HepG2 (cell line): ENCODE data around the gene SPIRE1. TPM values are rescaled to one million over a fixed set of nuclear protein-coding genes. Genes with fewer than 3 reads are reported as not detected.

Experiments
- ESRRA ChIP-seq: sonication (generic); formaldehyde crosslinking; IDR thresholded peaks from 2 replicates; pipeline ENCODE4 v1.5.1; 2020; ENCODE audit warnings: mild to moderate bottlenecking, low read depth, missing genetic modification reagents
- ETV5 ChIP-seq: IDR thresholded peaks from 2 replicates; pipeline ENCODE4 v1.6.1; 2018; ENCODE audit warnings: missing biosample characterization, missing genetic modification reagents, inconsistent platforms, borderline replicate concordance
- FOSL2 ChIP-seq: sonication (generic); formaldehyde crosslinking; IDR thresholded peaks from 2 replicates; pipeline ENCODE4 v1.4.0; 2020; ENCODE audit warnings: missing genetic modification reagents
- FOXA3 ChIP-seq: IDR thresholded peaks from 2 replicates; pipeline ENCODE4 v1.6.1; 2016; ENCODE audit warnings: missing genetic modification reagents, missing compliant biosample characterization
- HDAC2 ChIP-seq: sonication (generic); formaldehyde crosslinking; IDR thresholded peaks from 2 replicates; pipeline ENCODE4 v1.4.0; 2020; ENCODE audit warnings: missing genetic modification reagents
- MEF2D ChIP-seq: sonication (generic); formaldehyde crosslinking; IDR thresholded peaks from 2 replicates; pipeline ENCODE4 v1.5.1; 2020; ENCODE audit warnings: mild to moderate bottlenecking, missing genetic modification reagents
- REL ChIP-seq: sonication (generic); formaldehyde crosslinking; conservative IDR thresholded peaks from 2 replicates; pipeline ENCODE4 v1.8.0; 2022; ENCODE audit warnings: mild to moderate bottlenecking, missing genetic modification reagents, moderate library complexity
- SKI ChIP-seq: fragments of 450-650 bp; IDR thresholded peaks from one replicate; pipeline ENCODE4 v1.6.1; 2018; ENCODE audit warnings: mild to moderate bottlenecking; ENCODE audit not compliant: partially characterized antibody
- STAG1 ChIP-seq: sonication (generic); formaldehyde crosslinking; IDR thresholded peaks from 2 replicates; pipeline ENCODE4 v1.4.0; 2020; ENCODE audit warnings: missing genetic modification reagents
- ZBTB42 ChIP-seq: sonication (generic); formaldehyde crosslinking; IDR thresholded peaks from 2 replicates; pipeline ENCODE4 v1.5.0; 2020; ENCODE audit warnings: mild to moderate bottlenecking, missing genetic modification reagents
- ZNF160 ChIP-seq: sonication (generic); formaldehyde crosslinking; IDR thresholded peaks from 2 replicates; pipeline ENCODE4 v1.8.0; 2022; ENCODE audit warnings: mild to moderate bottlenecking, inconsistent platforms, missing genetic modification reagents
- ZNF317 ChIP-seq: sonication (generic); formaldehyde crosslinking; IDR thresholded peaks from 2 replicates; pipeline ENCODE4 v1.5.0; 2020; ENCODE audit warnings: mild to moderate bottlenecking, missing genetic modification reagents
- ZNF337 ChIP-seq: sonication (generic); formaldehyde crosslinking; IDR thresholded peaks from 2 replicates; pipeline ENCODE4 v1.5.1; 2020; ENCODE audit warnings: missing genetic modification reagents, low read depth, mild to moderate bottlenecking, borderline replicate concordance
- ZNF484 ChIP-seq: sonication (generic); formaldehyde crosslinking; IDR thresholded peaks from 2 replicates; pipeline ENCODE4 v1.5.1; 2020; ENCODE audit warnings: mild to moderate bottlenecking, low read depth, missing genetic modification reagents, borderline replicate concordance
- ZNF792 ChIP-seq: IDR thresholded peaks from 2 replicates; pipeline ENCODE4 v1.6.1; 2016
- polyA plus RNA-seq, 8 experiments: library from polyadenylated mRNA; depleted of rRNA in 3 of 8; stranded (reverse) in 7 of 8; unstranded in 1 of 8; fragments of >200 nt; fragmentation: Illumina TruSeq in 4 of 8; extraction: Trizol in 4 of 8; gene quantifications; 2 replicates each; pipeline versions ENCODE4 v1.2.1 to v1.2.3, GENCODE V29; 2011 to 2016; ENCODE audit warnings: low read depth in 4 of 8, missing spikeins in 1 of 8, mixed read lengths in 1 of 8; ENCODE audit not compliant: insufficient read depth in 1 of 8
- total RNA-seq, 5 experiments: library from RNA; depleted of rRNA; stranded (reverse); fragments of >200 nt; fragmentation: Illumina TruSeq; extraction: Trizol; gene quantifications; 2 replicates each; pipeline ENCODE4 v1.2.3, GENCODE V29; 2016; ENCODE audit warnings: low read depth in 1 of 5
- TF ChIP-seq, protein P1 (sequence below): sonication (generic); formaldehyde crosslinking; conservative IDR thresholded peaks from 2 replicates; pipeline ENCODE4 v1.8.0; 2022; ENCODE audit warnings: mild to moderate bottlenecking, moderate library complexity, missing genetic modification reagents
- TF ChIP-seq, protein P2 (sequence below): sonication (generic); formaldehyde crosslinking; IDR thresholded peaks from 2 replicates; pipeline ENCODE4 v1.4.0; 2020; ENCODE audit warnings: low read depth, missing genetic modification reagents
- TF ChIP-seq, protein P3 (sequence below): IDR thresholded peaks from 2 replicates; pipeline ENCODE4 v1.4.0; 2020; ENCODE audit warnings: mild to moderate bottlenecking, missing genetic modification reagents
- TF ChIP-seq, protein P4 (sequence below): sonication (generic); formaldehyde crosslinking; IDR thresholded peaks from 2 replicates; pipeline ENCODE4 v1.4.0; 2020; ENCODE audit warnings: missing genetic modification reagents

SPIRE1 gene
- total and polyA plus RNA-seq, 2 of the 13 experiments (the other 11 are each of a cell fraction or from before 2014, with no cell fraction given), result 9.9 to 21.3 TPM

DNA sequence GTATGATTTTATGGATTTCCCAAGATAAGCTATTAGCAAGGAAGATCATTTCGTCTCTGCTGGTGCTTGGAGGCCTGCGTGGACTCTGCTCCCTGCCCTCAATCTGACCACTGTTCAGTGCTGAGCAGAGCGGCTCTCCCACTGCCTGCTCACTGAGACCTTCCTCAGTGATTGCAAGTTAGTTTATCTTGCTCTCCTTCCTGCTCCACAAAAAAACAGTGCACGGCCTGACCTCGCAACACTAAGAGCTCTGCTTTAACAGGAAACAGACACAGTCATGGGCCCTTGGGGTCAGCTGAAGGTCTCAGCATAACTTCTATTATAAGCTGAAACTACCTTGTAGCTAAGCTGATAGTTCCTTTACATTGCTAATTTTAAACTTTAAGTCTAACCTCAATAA lies 197.0 kb downstream of the SPIRE1 start (continued):
- TF ChIP-seq, protein P1, sequence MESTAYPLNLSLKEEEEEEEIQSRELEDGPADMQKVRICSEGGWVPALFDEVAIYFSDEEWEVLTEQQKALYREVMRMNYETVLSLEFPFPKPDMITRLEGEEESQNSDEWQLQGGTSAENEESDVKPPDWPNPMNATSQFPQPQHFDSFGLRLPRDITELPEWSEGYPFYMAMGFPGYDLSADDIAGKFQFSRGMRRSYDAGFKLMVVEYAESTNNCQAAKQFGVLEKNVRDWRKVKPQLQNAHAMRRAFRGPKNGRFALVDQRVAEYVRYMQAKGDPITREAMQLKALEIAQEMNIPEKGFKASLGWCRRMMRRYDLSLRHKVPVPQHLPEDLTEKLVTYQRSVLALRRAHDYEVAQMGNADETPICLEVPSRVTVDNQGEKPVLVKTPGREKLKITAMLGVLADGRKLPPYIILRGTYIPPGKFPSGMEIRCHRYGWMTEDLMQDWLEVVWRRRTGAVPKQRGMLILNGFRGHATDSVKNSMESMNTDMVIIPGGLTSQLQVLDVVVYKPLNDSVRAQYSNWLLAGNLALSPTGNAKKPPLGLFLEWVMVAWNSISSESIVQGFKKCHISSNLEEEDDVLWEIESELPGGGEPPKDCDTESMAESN (CRISPR knock-in tag), result no peak
- peak; percentile 52; the same call in 1 of the 2 replicates for TF ChIP-seq ESRRA (CRISPR knock-in tag)
- no peak for TF ChIP-seq ZBTB42 (CRISPR knock-in tag)
- peak; percentile 73; the same call in 1 of the 2 replicates for TF ChIP-seq ETV5 (CRISPR knock-in tag)
- TF ChIP-seq, protein P2, sequence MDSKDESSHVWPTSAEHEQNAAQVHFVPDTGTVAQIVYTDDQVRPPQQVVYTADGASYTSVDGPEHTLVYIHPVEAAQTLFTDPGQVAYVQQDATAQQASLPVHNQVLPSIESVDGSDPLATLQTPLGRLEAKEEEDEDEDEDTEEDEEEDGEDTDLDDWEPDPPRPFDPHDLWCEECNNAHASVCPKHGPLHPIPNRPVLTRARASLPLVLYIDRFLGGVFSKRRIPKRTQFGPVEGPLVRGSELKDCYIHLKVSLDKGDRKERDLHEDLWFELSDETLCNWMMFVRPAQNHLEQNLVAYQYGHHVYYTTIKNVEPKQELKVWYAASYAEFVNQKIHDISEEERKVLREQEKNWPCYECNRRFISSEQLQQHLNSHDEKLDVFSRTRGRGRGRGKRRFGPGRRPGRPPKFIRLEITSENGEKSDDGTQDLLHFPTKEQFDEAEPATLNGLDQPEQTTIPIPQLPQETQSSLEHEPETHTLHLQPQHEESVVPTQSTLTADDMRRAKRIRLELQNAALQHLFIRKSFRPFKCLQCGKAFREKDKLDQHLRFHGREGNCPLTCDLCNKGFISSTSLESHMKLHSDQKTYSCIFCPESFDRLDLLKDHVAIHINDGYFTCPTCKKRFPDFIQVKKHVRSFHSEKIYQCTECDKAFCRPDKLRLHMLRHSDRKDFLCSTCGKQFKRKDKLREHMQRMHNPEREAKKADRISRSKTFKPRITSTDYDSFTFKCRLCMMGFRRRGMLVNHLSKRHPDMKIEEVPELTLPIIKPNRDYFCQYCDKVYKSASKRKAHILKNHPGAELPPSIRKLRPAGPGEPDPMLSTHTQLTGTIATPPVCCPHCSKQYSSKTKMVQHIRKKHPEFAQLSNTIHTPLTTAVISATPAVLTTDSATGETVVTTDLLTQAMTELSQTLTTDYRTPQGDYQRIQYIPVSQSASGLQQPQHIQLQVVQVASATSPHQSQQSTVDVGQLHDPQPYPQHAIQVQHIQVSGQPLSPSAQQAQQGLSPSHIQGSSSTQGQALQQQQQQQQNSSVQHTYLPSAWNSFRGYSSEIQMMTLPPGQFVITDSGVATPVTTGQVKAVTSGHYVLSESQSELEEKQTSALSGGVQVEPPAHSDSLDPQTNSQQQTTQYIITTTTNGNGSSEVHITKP (CRISPR knock-in tag), result no peak
- TF ChIP-seq, protein P3, sequence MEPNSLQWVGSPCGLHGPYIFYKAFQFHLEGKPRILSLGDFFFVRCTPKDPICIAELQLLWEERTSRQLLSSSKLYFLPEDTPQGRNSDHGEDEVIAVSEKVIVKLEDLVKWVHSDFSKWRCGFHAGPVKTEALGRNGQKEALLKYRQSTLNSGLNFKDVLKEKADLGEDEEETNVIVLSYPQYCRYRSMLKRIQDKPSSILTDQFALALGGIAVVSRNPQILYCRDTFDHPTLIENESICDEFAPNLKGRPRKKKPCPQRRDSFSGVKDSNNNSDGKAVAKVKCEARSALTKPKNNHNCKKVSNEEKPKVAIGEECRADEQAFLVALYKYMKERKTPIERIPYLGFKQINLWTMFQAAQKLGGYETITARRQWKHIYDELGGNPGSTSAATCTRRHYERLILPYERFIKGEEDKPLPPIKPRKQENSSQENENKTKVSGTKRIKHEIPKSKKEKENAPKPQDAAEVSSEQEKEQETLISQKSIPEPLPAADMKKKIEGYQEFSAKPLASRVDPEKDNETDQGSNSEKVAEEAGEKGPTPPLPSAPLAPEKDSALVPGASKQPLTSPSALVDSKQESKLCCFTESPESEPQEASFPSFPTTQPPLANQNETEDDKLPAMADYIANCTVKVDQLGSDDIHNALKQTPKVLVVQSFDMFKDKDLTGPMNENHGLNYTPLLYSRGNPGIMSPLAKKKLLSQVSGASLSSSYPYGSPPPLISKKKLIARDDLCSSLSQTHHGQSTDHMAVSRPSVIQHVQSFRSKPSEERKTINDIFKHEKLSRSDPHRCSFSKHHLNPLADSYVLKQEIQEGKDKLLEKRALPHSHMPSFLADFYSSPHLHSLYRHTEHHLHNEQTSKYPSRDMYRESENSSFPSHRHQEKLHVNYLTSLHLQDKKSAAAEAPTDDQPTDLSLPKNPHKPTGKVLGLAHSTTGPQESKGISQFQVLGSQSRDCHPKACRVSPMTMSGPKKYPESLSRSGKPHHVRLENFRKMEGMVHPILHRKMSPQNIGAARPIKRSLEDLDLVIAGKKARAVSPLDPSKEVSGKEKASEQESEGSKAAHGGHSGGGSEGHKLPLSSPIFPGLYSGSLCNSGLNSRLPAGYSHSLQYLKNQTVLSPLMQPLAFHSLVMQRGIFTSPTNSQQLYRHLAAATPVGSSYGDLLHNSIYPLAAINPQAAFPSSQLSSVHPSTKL, result peak; percentile 58
- peak; percentile 35; the same call in 1 of the 2 replicates for TF ChIP-seq HDAC2
- TF ChIP-seq, protein P4, sequence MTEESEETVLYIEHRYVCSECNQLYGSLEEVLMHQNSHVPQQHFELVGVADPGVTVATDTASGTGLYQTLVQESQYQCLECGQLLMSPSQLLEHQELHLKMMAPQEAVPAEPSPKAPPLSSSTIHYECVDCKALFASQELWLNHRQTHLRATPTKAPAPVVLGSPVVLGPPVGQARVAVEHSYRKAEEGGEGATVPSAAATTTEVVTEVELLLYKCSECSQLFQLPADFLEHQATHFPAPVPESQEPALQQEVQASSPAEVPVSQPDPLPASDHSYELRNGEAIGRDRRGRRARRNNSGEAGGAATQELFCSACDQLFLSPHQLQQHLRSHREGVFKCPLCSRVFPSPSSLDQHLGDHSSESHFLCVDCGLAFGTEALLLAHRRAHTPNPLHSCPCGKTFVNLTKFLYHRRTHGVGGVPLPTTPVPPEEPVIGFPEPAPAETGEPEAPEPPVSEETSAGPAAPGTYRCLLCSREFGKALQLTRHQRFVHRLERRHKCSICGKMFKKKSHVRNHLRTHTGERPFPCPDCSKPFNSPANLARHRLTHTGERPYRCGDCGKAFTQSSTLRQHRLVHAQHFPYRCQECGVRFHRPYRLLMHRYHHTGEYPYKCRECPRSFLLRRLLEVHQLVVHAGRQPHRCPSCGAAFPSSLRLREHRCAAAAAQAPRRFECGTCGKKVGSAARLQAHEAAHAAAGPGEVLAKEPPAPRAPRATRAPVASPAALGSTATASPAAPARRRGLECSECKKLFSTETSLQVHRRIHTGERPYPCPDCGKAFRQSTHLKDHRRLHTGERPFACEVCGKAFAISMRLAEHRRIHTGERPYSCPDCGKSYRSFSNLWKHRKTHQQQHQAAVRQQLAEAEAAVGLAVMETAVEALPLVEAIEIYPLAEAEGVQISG (CRISPR knock-in tag), result peak; percentile 51; the same call in 1 of the 2 replicates
- TF ChIP-seq FOXA3 (CRISPR knock-in tag), result 0 out of 2 replicates have a peak, but pooled peaks have one; percentile 19
- TF ChIP-seq SKI, result no peak
- TF ChIP-seq ZNF792 (CRISPR knock-in tag), result peak; percentile 56; the same call in 1 of the 2 replicates
- no peak for TF ChIP-seq STAG1 (CRISPR knock-in tag)
- TF ChIP-seq FOSL2 (CRISPR knock-in tag), result no peak
- TF ChIP-seq ZNF317, result peak; percentile 79; the same call in 1 of the 2 replicates
- no peak for TF ChIP-seq REL (CRISPR knock-in tag)
- 0 out of 2 replicates have a peak, but pooled peaks have one; percentile 51 for TF ChIP-seq ZNF337 (CRISPR knock-in tag)
- no peak for TF ChIP-seq ZNF484 (CRISPR knock-in tag)
- TF ChIP-seq ZNF160 (CRISPR knock-in tag), result no peak
- peak; percentile 47; the same call in 1 of the 2 replicates for TF ChIP-seq MEF2D (CRISPR knock-in tag)
